ENCODE results near the gene C17orf114.

Gene C17orf114

DNA sequence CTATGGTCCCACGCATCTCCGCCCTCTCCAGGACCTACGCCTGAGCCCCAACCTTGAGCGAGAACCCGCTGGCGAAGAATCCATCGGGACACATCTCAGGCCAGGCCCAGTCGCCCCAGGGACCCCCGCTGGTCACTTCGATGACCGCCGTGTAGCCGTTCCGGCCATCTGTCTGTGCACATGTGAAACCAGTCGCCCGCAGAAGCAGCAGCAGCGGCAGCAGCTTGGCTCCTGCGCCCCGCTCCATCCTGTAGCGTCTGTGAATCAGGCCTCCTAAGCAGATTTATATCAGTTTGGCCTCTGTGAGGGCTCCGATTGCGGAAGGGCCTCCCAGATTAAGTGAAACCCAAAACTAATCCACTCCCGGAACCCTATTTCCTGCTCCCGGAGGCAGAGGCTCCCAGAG, 16.0 kb downstream of the C17orf114 start, which contains the start of gene VMO1:
VMO1 (minus strand) TSS at position 259 of the 406 bp plus-strand sequence; CDS start at position 247, 12 bp downstream.
- DNase-seq, result no peak

DNA sequence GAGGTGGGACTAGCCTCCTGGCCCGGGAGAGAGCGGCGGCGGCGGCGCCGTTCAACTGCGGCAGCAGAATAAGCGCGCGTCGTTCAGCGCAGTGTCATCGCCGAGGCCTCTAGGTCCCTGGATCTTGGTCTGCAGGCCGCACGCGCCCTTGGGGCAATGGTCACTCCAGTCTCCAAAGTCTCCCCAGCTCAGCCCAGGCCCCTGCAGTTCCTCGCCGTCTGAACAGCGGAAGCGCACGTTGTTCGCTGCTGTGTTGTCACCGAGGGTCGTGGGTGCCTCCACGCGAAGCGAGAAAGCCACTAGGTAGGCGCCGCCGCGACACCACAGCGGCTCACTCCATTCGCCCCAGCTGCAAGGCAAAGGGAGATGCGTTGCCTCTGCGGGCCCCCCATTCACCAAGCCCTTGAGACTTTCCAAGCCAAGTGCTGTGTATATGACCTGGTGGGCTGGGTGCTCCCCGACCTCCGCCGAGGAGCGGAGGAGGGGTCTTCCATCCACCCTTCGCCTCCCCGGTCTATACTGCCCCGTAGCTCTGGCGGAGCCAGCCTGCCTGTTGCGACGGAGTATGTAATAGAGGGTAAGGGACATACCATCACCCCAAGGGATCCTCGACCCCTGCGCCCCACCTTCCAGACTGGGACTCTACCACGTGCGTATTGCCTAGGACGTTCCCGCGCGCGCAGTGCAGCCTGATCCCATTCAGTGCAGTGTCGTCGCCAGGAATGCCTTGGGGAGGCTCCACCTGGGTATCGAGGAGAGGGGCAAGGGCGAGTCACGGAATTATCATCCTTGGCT, 16.6 kb downstream of the C17orf114 start:
- no peak for DNase-seq

DNA sequence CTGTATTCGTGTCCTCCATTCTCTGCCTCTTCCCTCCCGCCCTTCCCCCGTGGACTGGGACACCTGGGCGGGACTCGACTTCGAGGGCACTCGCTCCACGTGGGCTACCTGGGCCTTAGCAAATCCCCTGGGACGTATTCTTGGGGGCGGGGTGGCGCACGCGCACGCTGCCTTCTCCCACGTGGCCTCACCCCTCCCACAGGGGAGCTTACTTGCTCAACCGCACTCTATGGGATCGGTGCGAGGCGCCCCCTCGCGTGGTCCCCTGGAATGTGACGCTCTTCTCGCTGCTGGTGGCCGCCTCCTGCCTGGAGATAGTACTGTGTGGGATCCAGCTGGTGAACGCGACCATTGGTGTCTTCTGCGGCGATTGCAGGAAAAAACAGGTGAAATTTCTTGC, 19.5 kb downstream of the C17orf114 start:
- peak in 1 of 5 donors; percentile 34 for DNase-seq

DNA sequence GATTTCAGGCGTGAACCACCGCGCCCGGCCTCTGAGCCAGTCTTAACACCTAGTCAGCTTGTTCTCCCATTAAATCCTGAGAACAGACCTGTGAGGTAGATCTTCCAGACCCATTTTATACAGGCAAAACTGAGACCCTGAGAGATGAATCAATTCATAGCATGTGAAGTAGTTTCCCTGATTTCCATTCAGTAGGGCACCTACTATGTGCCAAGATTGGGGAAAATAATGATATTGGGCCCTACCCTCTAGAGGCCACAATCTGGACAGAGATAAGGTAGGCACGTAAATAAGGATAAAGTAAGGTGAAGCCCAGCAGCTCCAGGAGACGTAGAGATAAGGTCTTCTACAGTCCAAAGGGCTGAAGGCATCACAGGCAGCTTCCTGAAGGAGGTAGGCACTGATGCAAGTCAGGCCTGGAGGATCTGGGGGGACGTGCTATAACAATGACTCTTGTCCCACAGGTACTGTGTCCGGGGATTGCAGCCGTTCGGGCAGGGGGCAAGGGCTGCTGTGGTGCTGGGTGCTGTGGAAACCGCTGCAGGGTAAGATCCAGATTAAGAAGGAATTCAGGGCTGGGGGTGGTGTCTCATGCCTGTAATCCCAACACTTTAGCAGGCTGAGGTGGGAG, 21.7 kb downstream of the C17orf114 start:
- no peak for DNase-seq

DNA sequence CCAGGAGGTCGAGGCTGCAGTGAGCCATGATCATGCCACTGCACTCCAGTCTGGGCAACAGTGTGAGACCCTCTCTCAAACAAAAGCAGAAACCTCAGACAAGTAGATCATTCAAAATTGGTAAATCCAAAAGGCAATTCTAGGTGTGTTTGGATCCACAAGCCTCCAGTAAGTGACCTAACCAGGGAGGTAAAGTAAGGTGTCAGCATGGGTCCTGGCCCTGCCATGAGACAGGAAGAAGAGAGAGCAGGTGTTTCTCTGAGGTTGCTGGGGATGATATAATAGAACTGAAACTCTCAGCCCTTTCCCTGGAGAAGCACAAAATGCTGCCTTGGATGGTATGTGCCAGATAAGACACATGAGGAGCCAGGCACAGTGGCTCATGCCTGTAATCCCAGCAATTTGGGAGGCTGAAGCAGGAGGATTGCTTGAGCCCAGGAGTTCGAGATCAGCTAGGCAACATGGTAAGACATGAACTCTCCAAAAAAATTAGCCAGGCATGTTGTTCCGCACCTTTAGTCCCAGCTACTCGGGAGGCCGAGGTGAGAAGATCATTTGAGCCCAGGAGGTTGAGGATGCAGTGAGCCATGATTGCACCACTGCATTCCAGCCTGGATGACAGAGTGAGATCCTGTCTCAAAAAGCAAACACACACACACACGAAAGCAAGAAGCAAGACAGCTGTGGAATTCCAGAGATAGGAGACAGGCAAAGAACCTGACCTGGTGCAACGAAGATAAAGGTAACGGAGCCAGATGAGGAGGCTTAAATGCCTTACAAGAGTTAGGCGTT, 24.0 kb downstream of the C17orf114 start:
- no peak for DNase-seq

DNA sequence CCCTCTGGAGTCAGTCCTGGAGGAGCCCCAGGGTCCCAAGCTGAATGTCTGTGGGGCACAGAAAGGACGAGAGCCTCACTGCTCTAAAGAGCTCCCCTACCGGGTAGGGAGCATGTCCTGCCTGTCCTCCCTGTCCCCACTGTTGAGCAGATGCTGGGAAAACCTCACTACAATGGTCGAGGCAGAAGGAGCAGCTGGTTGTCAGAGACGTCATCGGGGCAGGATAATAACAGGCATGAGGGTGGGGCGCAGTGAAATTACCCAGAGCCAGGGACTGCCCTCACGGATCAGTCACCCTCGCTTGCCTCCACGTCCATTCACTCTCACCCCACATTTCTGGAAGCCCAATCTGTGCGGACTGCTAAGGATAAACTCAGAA, 29.9 kb downstream of the C17orf114 start:
- no peak for DNase-seq

DNA sequence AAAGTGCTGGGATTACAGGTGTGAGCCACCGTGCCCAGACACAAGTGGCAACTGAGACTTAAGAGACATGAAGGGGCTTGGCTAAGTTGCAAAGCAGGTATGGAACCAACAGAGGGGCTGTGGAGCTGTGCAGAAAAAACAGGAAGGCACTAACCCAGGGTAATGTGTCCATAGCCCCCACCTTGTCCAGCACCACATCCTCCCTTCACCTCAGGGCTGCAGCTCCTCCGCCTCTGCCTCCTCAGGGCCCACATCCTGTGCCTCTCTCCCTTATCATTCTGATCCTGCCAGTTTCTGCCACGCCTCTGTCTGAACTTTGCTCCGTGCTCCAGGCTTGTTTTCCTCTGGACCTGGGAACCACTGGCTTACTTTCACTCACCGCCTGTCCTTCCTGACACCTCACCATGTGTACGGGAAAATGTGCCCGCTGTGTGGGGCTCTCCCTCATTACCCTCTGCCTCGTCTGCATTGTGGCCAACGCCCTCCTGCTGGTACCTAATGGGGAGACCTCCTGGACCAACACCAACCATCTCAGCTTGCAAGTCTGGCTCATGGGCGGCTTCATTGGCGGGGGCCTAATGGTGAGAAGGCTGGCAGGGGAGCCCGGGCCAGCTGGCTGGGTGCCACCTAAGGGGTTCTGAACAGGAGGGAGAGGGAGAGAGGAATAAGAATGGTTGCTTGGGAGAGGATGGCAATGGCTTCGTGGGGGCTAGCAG, 30.5 kb downstream of the C17orf114 start, which contains the start of gene TM4SF5:
TM4SF5 (plus strand) TSS at position 368 of the 716 bp plus-strand sequence; CDS start at position 405, 37 bp downstream.
- peak in 1 of 5 donors; percentile 40 for DNase-seq

DNA sequence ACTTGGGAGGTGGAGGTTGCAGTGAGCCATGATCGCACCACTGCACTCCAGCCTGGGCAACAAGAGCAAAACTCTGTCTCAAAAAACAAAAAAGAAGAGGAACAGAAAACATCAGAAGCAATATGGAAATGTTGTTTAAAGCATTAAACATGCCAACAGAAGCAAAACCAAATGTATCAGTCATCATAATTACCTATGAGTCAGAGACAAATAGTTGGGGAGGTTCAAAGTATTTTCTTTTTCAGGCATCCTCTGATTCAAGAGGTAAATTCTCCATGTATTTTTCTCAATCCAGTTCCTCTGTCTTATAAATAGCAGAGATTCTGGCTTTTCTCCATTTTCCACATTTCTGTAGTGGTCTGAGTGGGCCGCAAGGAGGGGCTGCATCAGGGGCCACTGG, 32.5 kb downstream of the C17orf114 start:
- no peak for DNase-seq

DNA sequence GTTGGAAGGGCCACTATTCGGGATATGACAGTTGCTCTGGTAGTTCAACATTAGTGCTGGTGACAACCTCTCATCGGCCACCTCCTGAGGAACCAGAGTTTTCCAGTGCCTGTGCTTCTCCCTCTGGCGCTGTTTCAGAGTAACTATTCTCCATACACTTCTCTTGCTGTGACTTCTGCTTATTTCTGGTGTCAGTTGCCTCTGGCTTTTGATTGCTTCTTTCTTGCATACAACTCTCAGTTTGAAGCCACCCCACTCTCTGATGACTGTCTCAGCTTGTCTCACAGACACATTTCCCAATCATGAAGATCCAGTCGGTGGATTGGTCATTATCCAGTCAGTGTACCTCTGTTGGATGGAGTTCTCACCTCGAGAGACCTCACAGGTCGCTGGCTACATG, 33.8 kb downstream of the C17orf114 start:
- DNase-seq, result no peak

DNA sequence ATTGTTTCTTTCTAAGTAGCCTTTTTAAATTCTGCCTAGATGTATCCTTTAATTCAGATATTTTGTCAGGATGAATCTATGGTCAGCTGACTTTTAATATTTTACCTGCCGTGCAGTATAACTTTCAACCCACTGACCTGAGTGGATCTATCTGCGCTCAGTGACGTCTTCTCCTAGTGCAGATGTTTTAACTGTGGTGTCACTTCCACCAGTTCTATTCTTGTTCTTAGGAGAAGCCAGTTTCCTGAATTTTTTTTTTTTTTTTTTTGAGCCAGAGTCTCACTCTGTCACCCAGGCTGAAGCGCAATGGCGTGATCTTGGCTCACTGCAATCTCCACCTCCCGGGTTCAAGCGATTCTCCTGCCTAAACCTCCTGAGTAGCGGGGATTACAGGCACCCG, 35.4 kb downstream of the C17orf114 start:
- no peak for DNase-seq

DNA sequence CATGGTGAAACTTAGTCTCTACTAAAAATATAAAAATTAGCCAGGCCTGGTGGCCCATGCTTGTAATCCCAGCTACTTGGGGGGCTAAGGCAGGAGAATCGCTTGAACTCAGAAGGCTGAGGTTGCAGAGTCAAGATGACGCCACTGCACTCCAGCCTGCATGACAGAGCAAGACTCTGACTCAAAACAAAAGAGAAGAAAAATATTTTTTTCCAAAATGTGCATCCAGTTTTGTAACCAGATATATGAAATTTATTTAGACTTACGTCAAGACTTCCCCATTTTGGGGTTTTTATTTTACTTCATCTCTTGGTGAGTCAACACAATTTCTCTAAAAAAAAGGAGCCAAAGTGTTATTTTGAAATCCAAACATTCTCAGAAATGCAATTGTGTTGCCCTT, 35.9 kb downstream of the C17orf114 start:
- DNase-seq, result no peak

DNA sequence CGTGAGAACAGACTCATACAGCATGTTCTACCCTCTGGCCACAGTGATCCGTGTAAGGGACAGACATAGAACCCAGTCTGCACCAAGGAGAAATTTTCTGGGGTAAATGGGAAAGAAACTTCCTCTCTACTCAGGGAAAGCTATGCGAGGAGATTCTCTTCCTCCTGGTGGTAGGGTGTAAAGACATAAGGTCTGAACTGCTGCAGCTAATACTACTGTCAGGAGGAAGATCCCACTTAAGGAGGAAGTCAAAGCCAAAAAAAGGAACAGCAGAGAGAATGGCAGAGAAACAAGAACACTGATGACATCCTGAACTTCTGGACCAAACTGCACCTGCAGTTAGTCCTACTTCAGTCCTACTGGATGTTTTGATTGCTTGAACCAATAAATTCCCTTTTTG, 37.5 kb downstream of the C17orf114 start:
- DNase-seq, result no peak

DNA sequence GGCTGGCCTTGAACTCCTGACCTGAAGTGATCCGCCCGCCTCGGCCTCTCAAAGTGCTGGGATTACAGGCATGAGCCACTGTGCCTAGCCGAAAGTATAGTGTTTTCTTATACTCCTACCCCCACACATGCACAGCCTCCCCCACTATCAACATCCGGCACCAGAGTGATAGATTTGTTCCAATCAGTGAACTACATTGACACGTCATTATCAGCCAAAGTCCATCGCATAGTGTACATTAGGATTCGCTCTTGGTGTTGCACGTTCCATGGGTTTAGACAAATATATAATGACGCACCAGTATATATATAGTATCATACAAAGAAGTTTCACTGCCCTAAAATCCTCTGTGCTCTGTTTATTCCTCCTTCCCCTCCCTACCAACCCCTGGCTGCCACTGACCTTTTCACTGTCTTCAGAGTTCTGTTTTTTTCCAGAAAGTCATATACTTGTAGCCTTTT, 42.3 kb downstream of the C17orf114 start:
- no peak for DNase-seq

DNA sequence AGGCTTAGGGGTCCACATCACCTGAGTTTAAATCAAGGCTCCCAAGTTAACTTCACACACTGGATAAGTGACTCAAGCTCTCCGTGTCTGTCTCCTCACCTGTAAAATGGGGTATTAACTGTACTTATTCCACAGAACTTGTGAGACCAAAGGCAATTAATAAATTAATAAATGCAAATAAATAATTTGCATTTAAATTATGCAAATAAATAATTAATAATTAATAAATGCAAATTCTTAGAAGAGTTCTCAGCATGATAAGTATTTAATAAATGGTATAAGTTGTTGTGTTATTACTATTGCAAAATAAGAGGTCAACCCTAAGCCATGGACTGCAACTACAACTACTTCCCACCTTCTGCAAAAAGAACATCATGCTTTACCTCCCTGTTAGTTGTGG, 48.7 kb downstream of the C17orf114 start:
- DNase-seq, result no peak

DNA sequence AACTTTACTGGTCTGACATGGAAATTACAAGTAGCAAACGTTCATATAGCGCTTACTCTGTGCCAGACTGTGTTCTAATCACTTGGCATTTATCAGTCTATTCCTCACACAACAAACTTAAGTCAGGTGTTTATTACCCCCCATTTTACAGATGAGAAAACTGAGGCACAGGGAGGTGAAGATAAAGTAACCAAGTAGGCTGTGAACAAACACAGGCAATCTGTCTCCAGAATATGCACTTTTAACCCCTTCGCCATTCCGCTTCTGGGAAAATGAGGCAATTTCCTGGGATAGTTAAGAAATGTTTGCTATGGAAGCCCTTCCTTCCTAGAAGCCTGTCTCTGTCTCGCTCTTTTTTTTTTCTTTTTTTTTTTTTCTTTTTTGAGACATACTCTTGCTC, 50.2 kb downstream of the C17orf114 start:
- no peak for DNase-seq

Measured in T-helper 1 cell (primary cell).